ENCODE data around the gene BCAS3.

Gene BCAS3

GRCh38 chr17:61331178-61331577 is 653.5 kb downstream of the BCAS3 start:
- H3K27ac ChIP-seq: no peak overlapping the region
- DNase-seq (ENCODE audit: low spot score): no peak
- TF ChIP-seq CTCF (conservative IDR thresholded peaks at IDR 0.05; ENCODE audit: low read depth): no peak
- ChIA-PET POLR2A (ENCODE audit: low non-redundant PET) (no interaction called here), CTCF (no interaction called here)

GRCh38 chr17:61331886-61332285 is 654.2 kb downstream of the BCAS3 start:
- ChIA-PET POLR2A (ENCODE audit: low non-redundant PET) (no interaction called here), CTCF (no interaction called here)
- DNase-seq (ENCODE audit: low spot score): no peak
- no peak overlapping the region for H3K27ac ChIP-seq
- TF ChIP-seq CTCF (conservative IDR thresholded peaks at IDR 0.05; ENCODE audit: low read depth): no peak

- H3K27ac ChIP-seq: no peak overlapping the region
- TF ChIP-seq CTCF (conservative IDR thresholded peaks at IDR 0.05; ENCODE audit: low read depth): no peak
- no peak for DNase-seq (ENCODE audit: low spot score)
- ChIA-PET POLR2A (ENCODE audit: low non-redundant PET) (no interaction called here), CTCF (interaction anchor here (0.6 kb wide), 1 partner anchor 1440 kb away, joined by 3 read pairs; the partner anchor contains the start of gene RPS6KB1)
Measured at GRCh38 chr17:61333136-61333535, 655.5 kb downstream of the BCAS3 start.

- POLR2A ChIA-PET (ENCODE audit: low non-redundant PET): no interaction called here
- H3K27ac ChIP-seq: no peak overlapping the region
- DNase-seq (ENCODE audit: low spot score): no peak
- CTCF ChIA-PET: interaction anchor here (0.6 kb wide), 1 partner anchor 82 kb away, joined by 5 read pairs; no protein-coding TSS in a partner anchor
- no peak for TF ChIP-seq CTCF (conservative IDR thresholded peaks at IDR 0.05; ENCODE audit: low read depth)
Measured at GRCh38 chr17:61334673-61335072, 657.0 kb downstream of the BCAS3 start.

GRCh38 chr17:61335105-61335844 is 657.6 kb downstream of the BCAS3 start:
- ChIA-PET POLR2A (ENCODE audit: low non-redundant PET) (no interaction called here), CTCF (interaction anchor here (0.6 kb wide), 2 partner anchors 81 to 1823 kb away, joined by 3 to 5 read pairs; no protein-coding TSS in a partner anchor)
- no peak for DNase-seq (ENCODE audit: low spot score)
- H3K27ac ChIP-seq: no peak overlapping the region
- no peak for TF ChIP-seq CTCF (conservative IDR thresholded peaks at IDR 0.05; ENCODE audit: low read depth)

- ChIA-PET CTCF (interaction anchor here (0.6 kb wide), 1 partner anchor 1824 kb away, joined by 3 read pairs; no protein-coding TSS in a partner anchor), POLR2A (ENCODE audit: low non-redundant PET) (no interaction called here)
- no peak for TF ChIP-seq CTCF (conservative IDR thresholded peaks at IDR 0.05; ENCODE audit: low read depth)
- no peak for DNase-seq (ENCODE audit: low spot score)
- no peak overlapping the region for H3K27ac ChIP-seq
Measured at GRCh38 chr17:61335845-61336655, 658.4 kb downstream of the BCAS3 start.

Data from RWPE1 (cell line).